HUDEP-2 (cell line): Measurements from ENCODE around the gene PDE1C.

Experiments
- DNase-seq, 76 experiments: peaks; one replicate each; lab custom pipeline; 2025; ENCODE audit not compliant: unreplicated experiment in 76 of 76; lab: John Stamatoyannopoulos, UW

PDE1C gene

GRCh38 chr7:31788883-31789680, 281.1 kb downstream of the PDE1C start:
- DNase-seq: no peak

GRCh38 chr7:31788445-31788844, 281.8 kb downstream of the PDE1C start:
- DNase-seq: no peak

- no peak for DNase-seq
These were observed 283.9 kb downstream of the PDE1C start for GRCh38 chr7:31786326-31786725.

- no peak for DNase-seq
These were observed 285.1 kb downstream of the PDE1C start for GRCh38 chr7:31785101-31785500.

GRCh38 chr7:31783221-31783620, 287.0 kb downstream of the PDE1C start:
- DNase-seq: no peak

GRCh38 chr7:31782411-31782991, 287.7 kb downstream of the PDE1C start:
- DNase-seq: peak in 26 of 76 experiments; percentile 4 to 64 (median 32)

GRCh38 chr7:31778296-31778695, 291.9 kb downstream of the PDE1C start:
- no peak for DNase-seq

GRCh38 chr7:31776616-31777015, 293.6 kb downstream of the PDE1C start:
- DNase-seq: no peak

- DNase-seq: no peak
These were observed 294.7 kb downstream of the PDE1C start for GRCh38 chr7:31775556-31775955.

GRCh38 chr7:31772211-31772610, 298.0 kb downstream of the PDE1C start:
- no peak for DNase-seq

GRCh38 chr7:31767686-31768358, 302.4 kb downstream of the PDE1C start:
- no peak for DNase-seq

GRCh38 chr7:31764462-31764861, 305.7 kb downstream of the PDE1C start:
- no peak for DNase-seq

- DNase-seq: peak in 4 of 76 experiments; percentile 0 to 8 (median 2)
These were observed 306.7 kb downstream of the PDE1C start for GRCh38 chr7:31763548-31763947.

GRCh38 chr7:31761646-31762045, 308.6 kb downstream of the PDE1C start:
- no peak for DNase-seq

- DNase-seq: no peak
These were observed 311.5 kb downstream of the PDE1C start for GRCh38 chr7:31758755-31759154.

GRCh38 chr7:31751726-31752125, 318.5 kb downstream of the PDE1C start:
- no peak for DNase-seq

- DNase-seq: no peak
These were observed 322.1 kb downstream of the PDE1C start for GRCh38 chr7:31748084-31748483.

- peak in 1 of 76 experiments; percentile 1 for DNase-seq
These were observed 322.7 kb downstream of the PDE1C start for GRCh38 chr7:31747553-31747952.

- peak in 46 of 76 experiments; percentile 0 to 58 (median 24) for DNase-seq
These were observed 325.8 kb downstream of the PDE1C start for GRCh38 chr7:31744294-31744874.

- no peak for DNase-seq
These were observed 328.4 kb downstream of the PDE1C start for GRCh38 chr7:31741852-31742251.
